ENCODE data around the gene PLA2G2E.

The PLA2G2E gene

DNA sequence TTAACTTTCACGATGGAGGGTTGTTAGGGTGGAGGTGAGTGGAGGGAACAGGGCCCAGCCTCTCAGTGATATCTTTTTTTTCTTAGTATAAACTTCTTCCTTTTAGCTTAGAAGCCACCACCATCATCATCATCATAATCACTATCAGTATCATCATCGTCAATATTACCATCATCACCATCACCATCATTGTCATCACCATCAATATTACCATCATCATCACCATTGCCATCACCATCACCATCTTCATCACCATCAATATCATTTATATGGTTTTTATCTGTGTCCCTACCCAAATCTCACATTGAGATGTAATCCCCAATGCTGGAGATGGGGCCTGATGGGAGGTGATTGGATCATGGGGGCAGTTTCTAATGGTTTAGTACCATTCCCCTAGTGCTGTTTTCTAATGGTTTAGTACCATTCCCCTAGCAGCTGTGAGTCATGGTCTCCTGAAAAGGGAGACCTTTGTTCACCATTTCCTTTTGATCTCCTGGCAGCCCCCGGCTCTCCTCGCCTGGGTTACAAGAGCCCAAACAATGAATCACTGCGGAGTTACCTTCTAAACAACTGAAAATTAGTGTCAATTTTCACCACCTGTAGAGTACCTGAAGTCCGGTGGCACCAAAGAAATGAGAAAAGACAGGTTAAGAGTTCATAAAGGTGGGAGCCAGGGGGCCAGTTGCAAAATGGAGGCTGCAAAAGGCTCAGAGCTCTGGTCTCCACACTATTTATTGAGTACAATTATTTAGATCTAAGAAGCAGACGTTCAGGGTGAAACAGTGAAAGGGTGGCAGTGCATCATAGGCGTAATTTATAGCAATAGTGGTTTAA is 3.1 kb upstream of the PLA2G2E start:
- no peak for TF ChIP-seq POLR2A (IDR thresholded peaks at IDR 0.05; ENCODE audit: extremely low read depth, insufficient read length)
- TF ChIP-seq MYC (IDR thresholded peaks at IDR 0.05; ENCODE audit: low read depth, low read length) = no peak
- TF ChIP-seq, protein P1, sequence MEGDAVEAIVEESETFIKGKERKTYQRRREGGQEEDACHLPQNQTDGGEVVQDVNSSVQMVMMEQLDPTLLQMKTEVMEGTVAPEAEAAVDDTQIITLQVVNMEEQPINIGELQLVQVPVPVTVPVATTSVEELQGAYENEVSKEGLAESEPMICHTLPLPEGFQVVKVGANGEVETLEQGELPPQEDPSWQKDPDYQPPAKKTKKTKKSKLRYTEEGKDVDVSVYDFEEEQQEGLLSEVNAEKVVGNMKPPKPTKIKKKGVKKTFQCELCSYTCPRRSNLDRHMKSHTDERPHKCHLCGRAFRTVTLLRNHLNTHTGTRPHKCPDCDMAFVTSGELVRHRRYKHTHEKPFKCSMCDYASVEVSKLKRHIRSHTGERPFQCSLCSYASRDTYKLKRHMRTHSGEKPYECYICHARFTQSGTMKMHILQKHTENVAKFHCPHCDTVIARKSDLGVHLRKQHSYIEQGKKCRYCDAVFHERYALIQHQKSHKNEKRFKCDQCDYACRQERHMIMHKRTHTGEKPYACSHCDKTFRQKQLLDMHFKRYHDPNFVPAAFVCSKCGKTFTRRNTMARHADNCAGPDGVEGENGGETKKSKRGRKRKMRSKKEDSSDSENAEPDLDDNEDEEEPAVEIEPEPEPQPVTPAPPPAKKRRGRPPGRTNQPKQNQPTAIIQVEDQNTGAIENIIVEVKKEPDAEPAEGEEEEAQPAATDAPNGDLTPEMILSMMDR (IDR thresholded peaks at IDR 0.05; ENCODE audit: low read depth, low read length) = no peak
- TF ChIP-seq, protein P2, sequence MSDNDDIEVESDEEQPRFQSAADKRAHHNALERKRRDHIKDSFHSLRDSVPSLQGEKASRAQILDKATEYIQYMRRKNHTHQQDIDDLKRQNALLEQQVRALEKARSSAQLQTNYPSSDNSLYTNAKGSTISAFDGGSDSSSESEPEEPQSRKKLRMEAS (IDR thresholded peaks at IDR 0.05; ENCODE audit: low read depth, low read length) = no peak
- H3K4me3 ChIP-seq (ENCODE audit: low read depth, low read length) = no peak overlapping the region
- no peak for DNase-seq (ENCODE audit: low read depth)

DNA sequence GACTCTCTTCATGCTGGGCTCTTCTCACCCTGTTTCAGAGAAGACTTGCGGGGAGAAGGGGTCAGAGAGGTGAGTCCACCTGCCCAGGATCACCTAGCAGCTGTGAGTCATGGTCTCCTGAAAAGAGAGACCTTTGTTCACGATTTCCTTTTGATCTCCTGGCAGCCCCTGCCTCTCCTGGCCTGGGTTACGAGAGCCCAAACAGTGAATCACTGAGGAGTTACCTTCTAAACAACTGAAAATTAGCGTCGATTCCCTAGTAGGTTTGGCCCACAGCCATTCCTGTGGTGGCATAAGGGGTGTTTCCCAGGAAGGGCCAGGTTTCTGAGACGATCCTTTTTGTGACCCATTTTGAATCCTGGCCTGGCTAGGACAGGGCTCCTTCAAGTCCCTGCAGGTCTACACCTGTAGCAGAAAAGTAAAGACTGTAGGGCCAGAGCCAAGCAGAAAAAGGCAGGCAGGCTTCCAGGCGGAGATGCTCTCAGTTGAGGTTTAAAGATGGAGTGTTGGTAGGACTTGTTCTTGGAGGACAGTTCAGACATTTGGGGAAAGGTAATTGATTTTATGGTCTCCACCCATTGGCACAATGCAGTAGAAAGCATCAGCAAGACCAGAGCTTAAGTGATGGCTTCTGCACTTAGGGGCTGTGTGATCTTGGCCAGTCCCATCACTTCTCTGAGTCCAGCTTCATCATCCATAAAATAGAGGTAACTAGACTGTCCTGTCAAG is 2.1 kb upstream of the PLA2G2E start:
- DNase-seq (ENCODE audit: low read depth) = no peak
- no peak overlapping the region for H3K4me3 ChIP-seq (ENCODE audit: low read depth, low read length)
- TF ChIP-seq, protein P2 (IDR thresholded peaks at IDR 0.05; ENCODE audit: low read depth, low read length) = no peak
- TF ChIP-seq, protein P1 (IDR thresholded peaks at IDR 0.05; ENCODE audit: low read depth, low read length) = no peak
- TF ChIP-seq MYC (IDR thresholded peaks at IDR 0.05; ENCODE audit: low read depth, low read length) (no peak), POLR2A (IDR thresholded peaks at IDR 0.05; ENCODE audit: extremely low read depth, insufficient read length) (no peak)

GRCh38 chr1:19923953-19924346 is 533 bp upstream of the PLA2G2E start:
- no peak overlapping the region for H3K4me3 ChIP-seq (ENCODE audit: low read depth, low read length)
- TF ChIP-seq, protein P2 (IDR thresholded peaks at IDR 0.05; ENCODE audit: low read depth, low read length) = no peak
- TF ChIP-seq, protein P1 (IDR thresholded peaks at IDR 0.05; ENCODE audit: low read depth, low read length) = no peak
- TF ChIP-seq POLR2A (IDR thresholded peaks at IDR 0.05; ENCODE audit: extremely low read depth, insufficient read length) (no peak), MYC (IDR thresholded peaks at IDR 0.05; ENCODE audit: low read depth, low read length) (no peak)
- no peak for DNase-seq (ENCODE audit: low read depth)

GRCh38 chr1:19922015-19922688 is 1.3 kb downstream of the PLA2G2E start:
- no peak for DNase-seq (ENCODE audit: low read depth)

DNA sequence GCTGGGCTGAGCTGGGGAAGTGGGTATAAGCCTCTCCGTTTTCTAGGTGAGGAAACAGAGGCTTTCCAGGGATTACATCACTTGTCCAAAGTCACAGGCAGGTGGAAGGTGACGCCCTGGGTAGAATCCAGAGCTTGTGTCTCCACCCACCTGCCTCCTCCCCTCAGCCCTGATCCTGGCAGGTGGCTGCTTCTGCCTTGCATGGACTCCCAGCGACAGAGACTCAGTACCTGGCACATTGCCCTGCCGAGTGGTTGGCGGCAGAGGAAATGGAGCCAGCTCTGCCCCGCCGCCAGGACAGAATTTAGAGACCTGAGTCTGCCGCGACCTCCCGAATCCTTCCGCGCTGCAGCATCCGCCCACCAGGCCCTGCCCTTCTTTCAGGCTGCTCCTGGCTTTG is 2.1 kb downstream of the PLA2G2E start:
- DNase-seq (ENCODE audit: low read depth) = no peak
- TF ChIP-seq MYC (IDR thresholded peaks at IDR 0.05; ENCODE audit: low read depth, low read length) (no peak), POLR2A (IDR thresholded peaks at IDR 0.05; ENCODE audit: extremely low read depth, insufficient read length) (no peak)
- TF ChIP-seq, protein P2 (IDR thresholded peaks at IDR 0.05; ENCODE audit: low read depth, low read length) = no peak
- TF ChIP-seq, protein P1 (IDR thresholded peaks at IDR 0.05; ENCODE audit: low read depth, low read length) = no peak
- H3K4me3 ChIP-seq (ENCODE audit: low read depth, low read length) = no peak overlapping the region

More at GRCh38 chr1:19922015-19922688, 1.3 kb downstream of the PLA2G2E start:
- no peak for TF ChIP-seq MYC (IDR thresholded peaks at IDR 0.05; ENCODE audit: low read depth, low read length)
- TF ChIP-seq, protein P2 (IDR thresholded peaks at IDR 0.05; ENCODE audit: low read depth, low read length) = no peak
- TF ChIP-seq, protein P1 (IDR thresholded peaks at IDR 0.05; ENCODE audit: low read depth, low read length) = no peak
- no peak for TF ChIP-seq POLR2A (IDR thresholded peaks at IDR 0.05; ENCODE audit: extremely low read depth, insufficient read length)
- H3K4me3 ChIP-seq (ENCODE audit: low read depth, low read length) = no peak overlapping the region

Data from NB4 (cell line).